Panc1 (cell line): ENCODE data around the gene ABCA7. TPM values are rescaled to one million over a fixed set of nuclear protein-coding genes. Genes with fewer than 3 reads are reported as not detected.

ENCODE experiments used
- ATAC-seq: fragments of 200-7000 bp; cut with Tn5 transposase; 2 replicates; pipeline ENCODE4 v1.9.1; 2020; ENCODE audit warnings: mild to moderate bottlenecking, moderate library complexity
- BruUV-seq: library from RNA; stranded (reverse); fragments of 400-500 nt; replicated peaks from 2 replicates; lab custom pipeline; 2021; lab: Mats Ljungman, UMichigan
- CTCF ChIA-PET: fragments of 300-600 bp; sonication (Branson Sonifier 250); formaldehyde crosslinking; loops from one replicate; lab custom pipeline; 2022; ENCODE audit warnings: antibody characterized with exemption; lab: Charles Lee
- POLR2A ChIA-PET: fragments of 300-600 bp; sonication (Branson Sonifier 250); formaldehyde crosslinking; loops from one replicate; lab custom pipeline; 2022; ENCODE audit warnings: antibody characterized with exemption; lab: Charles Lee
- DNase-seq: peaks from one replicate; pipeline ENCODE4 v3.0.0-alpha.2; 2010; ENCODE audit warnings: low read depth, low spot score
- H3K27ac ChIP-seq: 2 replicates; pipeline ENCODE4 v1.5.1; 2011; ENCODE audit warnings: mild to moderate bottlenecking, low read length, inconsistent platforms
- H3K27me3 ChIP-seq: fragments of 200-500 bp; sonication (Bioruptor generic); 2 replicates; pipeline ENCODE4 v1.6.0; 2014; ENCODE audit warnings: low read length, inconsistent platforms; ENCODE audit not compliant: control insufficient read depth, insufficient read depth
- H3K36me3 ChIP-seq: fragments of 200-500 bp; sonication (Bioruptor generic); 2 replicates; pipeline ENCODE4 v1.5.1; 2014; ENCODE audit warnings: inconsistent platforms, mild to moderate bottlenecking, low read length, moderate library complexity; ENCODE audit not compliant: control insufficient read depth, insufficient read depth
- H3K4me1 ChIP-seq: 2 replicates; pipeline ENCODE4 v1.5.1; 2011; ENCODE audit warnings: inconsistent platforms, mild to moderate bottlenecking, low read length, moderate library complexity; ENCODE audit not compliant: control insufficient read depth, insufficient read depth
- H3K4me3 ChIP-seq, 2 experiments: 2 replicates each; pipeline ENCODE4 v1.5.1; 2011 to 2012; ENCODE audit warnings: low read depth in 2 of 2, low read length in 2 of 2, mild to moderate bottlenecking in 2 of 2, inconsistent platforms in 1 of 2, moderate library complexity in 1 of 2
- H3K9me3 ChIP-seq: fragments of 200-500 bp; sonication (Bioruptor generic); 2 replicates; pipeline ENCODE4 v1.5.1; 2014; ENCODE audit warnings: low read depth, mild to moderate bottlenecking, inconsistent platforms, low read length, moderate library complexity; ENCODE audit not compliant: control insufficient read depth, insufficient read depth
- POLR2AphosphoS5 ChIP-seq: IDR thresholded peaks from 2 replicates; pipeline ENCODE4 v1.6.1; 2012; ENCODE audit warnings: mild to moderate bottlenecking, low read depth, low read length, moderate library complexity
- SIN3A ChIP-seq: IDR thresholded peaks from 2 replicates; pipeline ENCODE4 v1.6.1; 2012; ENCODE audit warnings: low read depth, mild to moderate bottlenecking, low read length, moderate library complexity, borderline replicate concordance; ENCODE audit not compliant: insufficient read depth
- TCF7L2 ChIP-seq: IDR thresholded peaks from 2 replicates; pipeline ENCODE4 v1.6.1; 2011; ENCODE audit warnings: mild to moderate bottlenecking, low read depth, low read length, inconsistent platforms
- in situ Hi-C: cut with HindIII; loops from 2 replicates; pipeline ENCODE4 v1.10.0; 2016; ENCODE audit warnings: low sequenced_read_pairs, low pct_unique_long_range_greater_than_20kb
- intact Hi-C: fragments of 100-400 bp; cut with micrococcal nuclease; formaldehyde crosslinking; loops from one replicate; pipeline ENCODE4 v1.10.0; 2022; ENCODE audit not compliant: unreplicated experiment
- total RNA-seq: library from RNA; stranded (reverse); gene quantifications from one replicate; pipeline ENCODE4 v1.2.1, GENCODE V29; 2021; ENCODE audit not compliant: unreplicated experiment
- TF ChIP-seq, protein P1 (sequence below): fragments of 450-650 bp; IDR thresholded peaks from 2 replicates; pipeline ENCODE4 v1.5.1; 2017; ENCODE audit warnings: mild to moderate bottlenecking
- TF ChIP-seq, protein P2 (sequence below), 2 experiments: IDR thresholded peaks; 2 replicates each; pipeline ENCODE4 v1.6.1; 2011 to 2012; ENCODE audit warnings: low read depth in 2 of 2, control low read depth in 1 of 2, low read length in 1 of 2, mild to moderate bottlenecking in 1 of 2, moderate library complexity in 1 of 2; ENCODE audit not compliant: insufficient read depth in 1 of 2

ABCA7 gene
- total RNA-seq, 1 experiment from 2014 or later = 47.5 TPM

DNA sequence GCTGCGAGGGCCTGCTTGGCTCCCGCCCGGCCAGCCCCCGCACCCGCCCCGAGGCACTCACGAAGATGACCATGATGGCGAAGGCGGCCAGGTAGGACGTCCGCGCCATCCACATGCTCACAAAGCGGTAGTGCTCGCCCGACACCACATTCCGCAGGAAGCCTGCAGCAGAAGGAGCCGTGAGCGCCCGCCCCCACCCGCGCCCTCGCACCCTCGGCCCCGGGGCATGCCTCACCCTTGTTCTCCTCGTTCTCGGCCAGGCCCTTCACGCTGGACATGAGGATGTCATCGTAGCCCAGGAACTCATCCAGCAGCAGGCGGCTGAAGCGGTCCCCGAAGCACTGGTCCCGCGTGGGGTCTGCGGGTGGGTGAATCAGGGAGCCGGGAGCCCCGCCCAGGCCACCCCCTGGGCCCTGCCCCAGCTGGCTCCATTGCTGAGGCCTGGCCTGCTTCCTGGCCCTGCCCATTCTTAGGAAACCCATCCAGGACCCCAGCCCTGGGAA, 28.0 kb upstream of the ABCA7 start:
- POLR2A ChIA-PET = no interaction called here

DNA sequence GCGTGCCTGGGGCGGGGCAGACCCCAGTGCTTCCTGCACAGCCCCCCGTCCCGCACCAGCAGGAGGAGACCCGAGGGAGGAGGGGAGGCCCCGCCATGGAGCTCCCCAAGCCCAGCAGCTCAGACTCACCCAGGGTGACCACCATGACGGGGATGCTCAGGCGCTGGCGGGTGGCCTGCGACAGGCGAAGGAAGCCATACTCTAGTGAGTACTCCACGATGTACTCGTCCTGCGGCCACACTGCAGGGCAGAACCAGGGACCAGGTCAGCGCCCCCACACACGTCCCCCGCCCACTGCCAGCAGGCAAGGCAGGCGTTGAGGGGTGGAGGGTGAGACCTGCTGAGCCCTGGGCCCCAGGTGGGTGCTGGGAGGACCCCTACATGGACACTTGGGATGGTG, 27.6 kb upstream of the ABCA7 start:
- Histone ChIP-seq H3K4me1 (peaks cover 9% of the 10 kb centered on the region), H3K27me3 (no peaks in the 10 kb centered on the region), H3K4me3 (no peak overlapping the region), H3K9me3 (no peaks in the 10 kb centered on the region), H3K36me3 (no peaks in the 10 kb centered on the region), H3K27ac (no peak overlapping the region)
- ATAC-seq (no peak), DNase-seq (no peak)
- in situ Hi-C loops = no loop called here
- TF ChIP-seq TCF7L2 = no peak
- TF ChIP-seq POLR2AphosphoS5 = no peak
- TF ChIP-seq, protein P1, sequence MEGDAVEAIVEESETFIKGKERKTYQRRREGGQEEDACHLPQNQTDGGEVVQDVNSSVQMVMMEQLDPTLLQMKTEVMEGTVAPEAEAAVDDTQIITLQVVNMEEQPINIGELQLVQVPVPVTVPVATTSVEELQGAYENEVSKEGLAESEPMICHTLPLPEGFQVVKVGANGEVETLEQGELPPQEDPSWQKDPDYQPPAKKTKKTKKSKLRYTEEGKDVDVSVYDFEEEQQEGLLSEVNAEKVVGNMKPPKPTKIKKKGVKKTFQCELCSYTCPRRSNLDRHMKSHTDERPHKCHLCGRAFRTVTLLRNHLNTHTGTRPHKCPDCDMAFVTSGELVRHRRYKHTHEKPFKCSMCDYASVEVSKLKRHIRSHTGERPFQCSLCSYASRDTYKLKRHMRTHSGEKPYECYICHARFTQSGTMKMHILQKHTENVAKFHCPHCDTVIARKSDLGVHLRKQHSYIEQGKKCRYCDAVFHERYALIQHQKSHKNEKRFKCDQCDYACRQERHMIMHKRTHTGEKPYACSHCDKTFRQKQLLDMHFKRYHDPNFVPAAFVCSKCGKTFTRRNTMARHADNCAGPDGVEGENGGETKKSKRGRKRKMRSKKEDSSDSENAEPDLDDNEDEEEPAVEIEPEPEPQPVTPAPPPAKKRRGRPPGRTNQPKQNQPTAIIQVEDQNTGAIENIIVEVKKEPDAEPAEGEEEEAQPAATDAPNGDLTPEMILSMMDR = no peak
- TF ChIP-seq SIN3A = no peak
- TF ChIP-seq, protein P2, sequence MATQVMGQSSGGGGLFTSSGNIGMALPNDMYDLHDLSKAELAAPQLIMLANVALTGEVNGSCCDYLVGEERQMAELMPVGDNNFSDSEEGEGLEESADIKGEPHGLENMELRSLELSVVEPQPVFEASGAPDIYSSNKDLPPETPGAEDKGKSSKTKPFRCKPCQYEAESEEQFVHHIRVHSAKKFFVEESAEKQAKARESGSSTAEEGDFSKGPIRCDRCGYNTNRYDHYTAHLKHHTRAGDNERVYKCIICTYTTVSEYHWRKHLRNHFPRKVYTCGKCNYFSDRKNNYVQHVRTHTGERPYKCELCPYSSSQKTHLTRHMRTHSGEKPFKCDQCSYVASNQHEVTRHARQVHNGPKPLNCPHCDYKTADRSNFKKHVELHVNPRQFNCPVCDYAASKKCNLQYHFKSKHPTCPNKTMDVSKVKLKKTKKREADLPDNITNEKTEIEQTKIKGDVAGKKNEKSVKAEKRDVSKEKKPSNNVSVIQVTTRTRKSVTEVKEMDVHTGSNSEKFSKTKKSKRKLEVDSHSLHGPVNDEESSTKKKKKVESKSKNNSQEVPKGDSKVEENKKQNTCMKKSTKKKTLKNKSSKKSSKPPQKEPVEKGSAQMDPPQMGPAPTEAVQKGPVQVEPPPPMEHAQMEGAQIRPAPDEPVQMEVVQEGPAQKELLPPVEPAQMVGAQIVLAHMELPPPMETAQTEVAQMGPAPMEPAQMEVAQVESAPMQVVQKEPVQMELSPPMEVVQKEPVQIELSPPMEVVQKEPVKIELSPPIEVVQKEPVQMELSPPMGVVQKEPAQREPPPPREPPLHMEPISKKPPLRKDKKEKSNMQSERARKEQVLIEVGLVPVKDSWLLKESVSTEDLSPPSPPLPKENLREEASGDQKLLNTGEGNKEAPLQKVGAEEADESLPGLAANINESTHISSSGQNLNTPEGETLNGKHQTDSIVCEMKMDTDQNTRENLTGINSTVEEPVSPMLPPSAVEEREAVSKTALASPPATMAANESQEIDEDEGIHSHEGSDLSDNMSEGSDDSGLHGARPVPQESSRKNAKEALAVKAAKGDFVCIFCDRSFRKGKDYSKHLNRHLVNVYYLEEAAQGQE (IDR thresholded peaks at IDR 0.05; ENCODE audit: insufficient read depth in 1 of 2, low read depth in 2 of 2, low read length in 1 of 2) = no peak
- ChIA-PET CTCF (no interaction called here), POLR2A (no interaction called here)
- intact Hi-C loops = no loop called here
- no TSS peak for BruUV-seq

More for the DNA sequence above, 28.0 kb upstream of the ABCA7 start:
- BruUV-seq = no TSS peak
- no peaks in the 10 kb centered on the region for H3K9me3 ChIP-seq
- DNase-seq = no peak
- intact Hi-C loops (no loop called here), in situ Hi-C loops (no loop called here)
- H3K4me3 ChIP-seq = no peak overlapping the region
- no peak for ATAC-seq
- CTCF ChIA-PET = no interaction called here
- TF ChIP-seq, protein P1 = no peak
- TF ChIP-seq, protein P2 (IDR thresholded peaks at IDR 0.05; ENCODE audit: insufficient read depth in 1 of 2, low read depth in 2 of 2, low read length in 1 of 2) = no peak
- no peak for TF ChIP-seq TCF7L2
- no peak for TF ChIP-seq POLR2AphosphoS5
- TF ChIP-seq SIN3A = no peak
- no peaks in the 10 kb centered on the region for H3K36me3 ChIP-seq
- H3K27me3 ChIP-seq = no peaks in the 10 kb centered on the region
- no peak overlapping the region for H3K27ac ChIP-seq
- peaks cover 5% of the 10 kb centered on the region for H3K4me1 ChIP-seq
